Loucy (cell line): ENCODE data around the gene GMEB2.

Experiments used
- EZH2phosphoT487 ChIP-seq: fragments of 200-600 bp; IDR thresholded peaks from 2 replicates; pipeline ENCODE4 v1.6.1; 2018; ENCODE audit warnings: antibody characterized with exemption, mild to moderate bottlenecking, moderate library complexity, borderline replicate concordance
- TF ChIP-seq, protein P1 (sequence below): fragments of 200-600 bp; sonication (generic); conservative IDR thresholded peaks from 2 replicates; pipeline ENCODE4 v1.5.1; 2014; ENCODE audit warnings: mild to moderate bottlenecking, antibody characterized with exemption, low read length

GRCh38 chr20:63538204-63539091, 88.5 kb downstream of the GMEB2 start:
- TF ChIP-seq, protein P1, sequence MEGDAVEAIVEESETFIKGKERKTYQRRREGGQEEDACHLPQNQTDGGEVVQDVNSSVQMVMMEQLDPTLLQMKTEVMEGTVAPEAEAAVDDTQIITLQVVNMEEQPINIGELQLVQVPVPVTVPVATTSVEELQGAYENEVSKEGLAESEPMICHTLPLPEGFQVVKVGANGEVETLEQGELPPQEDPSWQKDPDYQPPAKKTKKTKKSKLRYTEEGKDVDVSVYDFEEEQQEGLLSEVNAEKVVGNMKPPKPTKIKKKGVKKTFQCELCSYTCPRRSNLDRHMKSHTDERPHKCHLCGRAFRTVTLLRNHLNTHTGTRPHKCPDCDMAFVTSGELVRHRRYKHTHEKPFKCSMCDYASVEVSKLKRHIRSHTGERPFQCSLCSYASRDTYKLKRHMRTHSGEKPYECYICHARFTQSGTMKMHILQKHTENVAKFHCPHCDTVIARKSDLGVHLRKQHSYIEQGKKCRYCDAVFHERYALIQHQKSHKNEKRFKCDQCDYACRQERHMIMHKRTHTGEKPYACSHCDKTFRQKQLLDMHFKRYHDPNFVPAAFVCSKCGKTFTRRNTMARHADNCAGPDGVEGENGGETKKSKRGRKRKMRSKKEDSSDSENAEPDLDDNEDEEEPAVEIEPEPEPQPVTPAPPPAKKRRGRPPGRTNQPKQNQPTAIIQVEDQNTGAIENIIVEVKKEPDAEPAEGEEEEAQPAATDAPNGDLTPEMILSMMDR: no peak
- TF ChIP-seq EZH2phosphoT487: no peak
